ENCODE measurements around the gene RABGGTA.

Gene RABGGTA

GRCh38 chr14:24262821-24263733 lies 8.3 kb downstream of the RABGGTA start, which contains the start of gene TGM1:
TSS of gene TGM1 (minus strand) at chr14:24263177. CDS start at chr14:24262352, 825 bp downstream.
- H3K36me3 ChIP-seq (ENCODE audit: control insufficient read depth, insufficient read depth, low read length, severe bottlenecking), result peaks cover 28% of the 10 kb centered on the region
- peaks cover 10% of the 10 kb centered on the region for H3K4me1 ChIP-seq (ENCODE audit: control insufficient read depth, insufficient read depth, low read length)
- no peak within 1 kb of the TSS for H3K4me3 ChIP-seq (ENCODE audit: low read length)
- no peaks in the 10 kb centered on the region for H3K27me3 ChIP-seq (replicated peaks; ENCODE audit: control insufficient read depth, insufficient read depth, low read length)
- H3K9ac ChIP-seq (ENCODE audit: low read length), result no peak within 1 kb of the TSS
- no peaks in the 10 kb centered on the region for H3K9me3 ChIP-seq (ENCODE audit: control insufficient read depth, low read length)
- no peak for DNase-seq (ENCODE audit: low read depth)

- no peaks in the 10 kb centered on the region for H3K27me3 ChIP-seq (replicated peaks; ENCODE audit: control insufficient read depth, insufficient read depth, low read length)
- peaks cover 10% of the 10 kb centered on the region for H3K4me1 ChIP-seq (ENCODE audit: control insufficient read depth, insufficient read depth, low read length)
- no peak overlapping the region for H3K4me3 ChIP-seq (ENCODE audit: low read length)
- no peaks in the 10 kb centered on the region for H3K9me3 ChIP-seq (ENCODE audit: control insufficient read depth, low read length)
- DNase-seq (ENCODE audit: low read depth), result no peak
- no peak overlapping the region for H3K9ac ChIP-seq (ENCODE audit: low read length)
- peaks cover 17% of the 10 kb centered on the region for H3K36me3 ChIP-seq (ENCODE audit: control insufficient read depth, insufficient read depth, low read length, severe bottlenecking)
Measured at GRCh38 chr14:24261969-24262327, 9.4 kb downstream of the RABGGTA start.

- H3K9ac ChIP-seq (ENCODE audit: low read length), result no peak overlapping the region
- H3K36me3 ChIP-seq (ENCODE audit: control insufficient read depth, insufficient read depth, low read length, severe bottlenecking), result peaks cover 12% of the 10 kb centered on the region
- H3K4me1 ChIP-seq (ENCODE audit: control insufficient read depth, insufficient read depth, low read length), result peaks cover 10% of the 10 kb centered on the region
- no peaks in the 10 kb centered on the region for H3K9me3 ChIP-seq (ENCODE audit: control insufficient read depth, low read length)
- no peak for DNase-seq (ENCODE audit: low read depth)
- no peak overlapping the region for H3K4me3 ChIP-seq (ENCODE audit: low read length)
- H3K27me3 ChIP-seq (replicated peaks; ENCODE audit: control insufficient read depth, insufficient read depth, low read length), result no peaks in the 10 kb centered on the region
Measured at GRCh38 chr14:24261256-24261968, 10.0 kb downstream of the RABGGTA start.

GRCh38 chr14:24260780-24261157 lies 10.6 kb downstream of the RABGGTA start:
- no peaks in the 10 kb centered on the region for H3K27me3 ChIP-seq (replicated peaks; ENCODE audit: control insufficient read depth, insufficient read depth, low read length)
- H3K36me3 ChIP-seq (ENCODE audit: control insufficient read depth, insufficient read depth, low read length, severe bottlenecking), result peaks cover 7% of the 10 kb centered on the region
- H3K9me3 ChIP-seq (ENCODE audit: control insufficient read depth, low read length), result no peaks in the 10 kb centered on the region
- no peak for DNase-seq (ENCODE audit: low read depth)
- H3K9ac ChIP-seq (ENCODE audit: low read length), result no peak overlapping the region
- H3K4me1 ChIP-seq (ENCODE audit: control insufficient read depth, insufficient read depth, low read length), result peaks cover 10% of the 10 kb centered on the region
- H3K4me3 ChIP-seq (ENCODE audit: low read length), result no peak overlapping the region

- DNase-seq (ENCODE audit: low read depth), result no peak
- H3K9me3 ChIP-seq (ENCODE audit: control insufficient read depth, low read length), result no peaks in the 10 kb centered on the region
- H3K36me3 ChIP-seq (ENCODE audit: control insufficient read depth, insufficient read depth, low read length, severe bottlenecking), result peaks cover under 1% of the 10 kb centered on the region
- H3K4me3 ChIP-seq (ENCODE audit: low read length), result no peak overlapping the region
- H3K9ac ChIP-seq (ENCODE audit: low read length), result no peak overlapping the region
- no peaks in the 10 kb centered on the region for H3K27me3 ChIP-seq (replicated peaks; ENCODE audit: control insufficient read depth, insufficient read depth, low read length)
- peaks cover 10% of the 10 kb centered on the region for H3K4me1 ChIP-seq (ENCODE audit: control insufficient read depth, insufficient read depth, low read length)
Measured at GRCh38 chr14:24260026-24260779, 11.2 kb downstream of the RABGGTA start.

- DNase-seq (ENCODE audit: low read depth), result peak; percentile 55
- no peak overlapping the region for H3K4me3 ChIP-seq (ENCODE audit: low read length)
- H3K9ac ChIP-seq (ENCODE audit: low read length), result no peak overlapping the region
- H3K4me1 ChIP-seq (ENCODE audit: control insufficient read depth, insufficient read depth, low read length), result peaks cover 10% of the 10 kb centered on the region
- H3K9me3 ChIP-seq (ENCODE audit: control insufficient read depth, low read length), result no peaks in the 10 kb centered on the region
- H3K36me3 ChIP-seq (ENCODE audit: control insufficient read depth, insufficient read depth, low read length, severe bottlenecking), result no peaks in the 10 kb centered on the region
- H3K27me3 ChIP-seq (replicated peaks; ENCODE audit: control insufficient read depth, insufficient read depth, low read length), result no peaks in the 10 kb centered on the region
Measured at GRCh38 chr14:24259282-24260025, 11.9 kb downstream of the RABGGTA start.

- no peaks in the 10 kb centered on the region for H3K9me3 ChIP-seq (ENCODE audit: control insufficient read depth, low read length)
- no peak overlapping the region for H3K9ac ChIP-seq (ENCODE audit: low read length)
- no peak overlapping the region for H3K4me3 ChIP-seq (ENCODE audit: low read length)
- DNase-seq (ENCODE audit: low read depth), result no peak
- H3K36me3 ChIP-seq (ENCODE audit: control insufficient read depth, insufficient read depth, low read length, severe bottlenecking), result no peaks in the 10 kb centered on the region
- H3K27me3 ChIP-seq (replicated peaks; ENCODE audit: control insufficient read depth, insufficient read depth, low read length), result no peaks in the 10 kb centered on the region
- peaks cover 10% of the 10 kb centered on the region for H3K4me1 ChIP-seq (ENCODE audit: control insufficient read depth, insufficient read depth, low read length)
Measured at GRCh38 chr14:24258548-24259265, 12.7 kb downstream of the RABGGTA start.

- DNase-seq (ENCODE audit: low read depth), result no peak
- Histone ChIP-seq H3K9ac (ENCODE audit: low read length) (no peak overlapping the region), H3K36me3 (ENCODE audit: control insufficient read depth, insufficient read depth, low read length, severe bottlenecking) (no peaks in the 10 kb centered on the region), H3K4me3 (ENCODE audit: low read length) (no peak overlapping the region), H3K9me3 (ENCODE audit: control insufficient read depth, low read length) (no peaks in the 10 kb centered on the region), H3K27me3 (replicated peaks; ENCODE audit: control insufficient read depth, insufficient read depth, low read length) (no peaks in the 10 kb centered on the region), H3K4me1 (ENCODE audit: control insufficient read depth, insufficient read depth, low read length) (peaks cover 10% of the 10 kb centered on the region)
Measured at GRCh38 chr14:24258119-24258518, 13.3 kb downstream of the RABGGTA start.

- Histone ChIP-seq H3K36me3 (ENCODE audit: control insufficient read depth, insufficient read depth, low read length, severe bottlenecking) (no peaks in the 10 kb centered on the region), H3K9ac (ENCODE audit: low read length) (no peak overlapping the region), H3K4me1 (ENCODE audit: control insufficient read depth, insufficient read depth, low read length) (peaks cover 11% of the 10 kb centered on the region), H3K27me3 (replicated peaks; ENCODE audit: control insufficient read depth, insufficient read depth, low read length) (no peaks in the 10 kb centered on the region), H3K4me3 (ENCODE audit: low read length) (no peak overlapping the region), H3K9me3 (ENCODE audit: control insufficient read depth, low read length) (no peaks in the 10 kb centered on the region)
- DNase-seq (ENCODE audit: low read depth), result no peak
Measured at GRCh38 chr14:24256960-24257359, 14.4 kb downstream of the RABGGTA start.

GRCh38 chr14:24255931-24256711 lies 15.3 kb downstream of the RABGGTA start:
- H3K4me3 ChIP-seq (ENCODE audit: low read length), result no peak overlapping the region
- no peak overlapping the region for H3K9ac ChIP-seq (ENCODE audit: low read length)
- DNase-seq (ENCODE audit: low read depth), result no peak
- peaks cover 16% of the 10 kb centered on the region for H3K4me1 ChIP-seq (ENCODE audit: control insufficient read depth, insufficient read depth, low read length)
- H3K36me3 ChIP-seq (ENCODE audit: control insufficient read depth, insufficient read depth, low read length, severe bottlenecking), result no peaks in the 10 kb centered on the region
- H3K27me3 ChIP-seq (replicated peaks; ENCODE audit: control insufficient read depth, insufficient read depth, low read length), result no peaks in the 10 kb centered on the region
- H3K9me3 ChIP-seq (ENCODE audit: control insufficient read depth, low read length), result no peaks in the 10 kb centered on the region

All from adipocyte (in vitro differentiated cells).